GM23338 (cell line): ENCODE results near the gene CHRNA10.

ENCODE experiments used
- CREB1 ChIP-seq: fragments of 250-450 bp; sonication (Bioruptor Pico); IDR thresholded peaks from 2 replicates; pipeline ENCODE4 v1.5.0; 2020; ENCODE audit warnings: low read depth, mild to moderate bottlenecking, moderate library complexity
- EZH2 ChIP-seq: fragments of 200-600 bp; sonication (generic); IDR thresholded peaks from one replicate; pipeline ENCODE4 v1.8.0; 2017; ENCODE audit warnings: antibody characterized with exemption, mild to moderate bottlenecking, low read depth; ENCODE audit not compliant: unreplicated experiment
- EZH2phosphoT487 ChIP-seq: fragments of 200-600 bp; sonication (generic); IDR thresholded peaks from one replicate; pipeline ENCODE4 v1.8.1; 2018; ENCODE audit warnings: antibody characterized with exemption; ENCODE audit not compliant: unreplicated experiment
- JUNB ChIP-seq: IDR thresholded peaks from one replicate; pipeline ENCODE4 v1.6.1; 2016; ENCODE audit warnings: antibody characterized with exemption; ENCODE audit not compliant: unreplicated experiment
- NANOG ChIP-seq: IDR thresholded peaks from 2 replicates; pipeline ENCODE4 v1.6.1; 2016; ENCODE audit warnings: antibody characterized with exemption, borderline replicate concordance
- POLR2AphosphoS5 ChIP-seq: IDR thresholded peaks from 2 replicates; pipeline ENCODE4 v1.6.1; 2016; ENCODE audit warnings: antibody characterized with exemption, low read depth
- STAT1 ChIP-seq: IDR thresholded peaks from one replicate; pipeline ENCODE4 v1.6.1; 2016; ENCODE audit warnings: antibody characterized with exemption; ENCODE audit not compliant: unreplicated experiment
- ZNF114 ChIP-seq: fragments of 250-450 bp; sonication (Bioruptor Pico); IDR thresholded peaks from 2 replicates; pipeline ENCODE4 v1.5.0; 2020; ENCODE audit warnings: mild to moderate bottlenecking, moderate library complexity
- ZNF331 ChIP-seq: fragments of 250-450 bp; sonication (Bioruptor Pico); IDR thresholded peaks from 2 replicates; pipeline ENCODE4 v1.5.0; 2020; ENCODE audit warnings: low read depth, mild to moderate bottlenecking, moderate library complexity
- TF ChIP-seq, protein P1 (sequence below), 2 experiments: fragments of 200-600 bp in 1 of 2; sonication (generic) in 1 of 2; conservative IDR thresholded peaks; 2 replicates each; pipeline versions ENCODE4 v1.5.1 to v1.6.1; 2016 to 2017; ENCODE audit warnings: antibody characterized with exemption in 2 of 2, low read depth in 2 of 2, mild to moderate bottlenecking in 2 of 2, moderate library complexity in 1 of 2
- TF ChIP-seq, protein P2 (sequence below): IDR thresholded peaks from one replicate; pipeline ENCODE4 v1.6.1; 2018; ENCODE audit warnings: antibody characterized with exemption; ENCODE audit not compliant: unreplicated experiment
- TF ChIP-seq, protein P3 (sequence below): IDR thresholded peaks from 2 replicates; pipeline ENCODE4 v1.6.1; 2016; ENCODE audit warnings: antibody characterized with exemption
- TF ChIP-seq, protein P4 (sequence below): fragments of 250-450 bp; sonication (Bioruptor Pico); IDR thresholded peaks from 2 replicates; pipeline ENCODE4 v1.5.0; 2020; ENCODE audit warnings: mild to moderate bottlenecking, moderate library complexity

DNA sequence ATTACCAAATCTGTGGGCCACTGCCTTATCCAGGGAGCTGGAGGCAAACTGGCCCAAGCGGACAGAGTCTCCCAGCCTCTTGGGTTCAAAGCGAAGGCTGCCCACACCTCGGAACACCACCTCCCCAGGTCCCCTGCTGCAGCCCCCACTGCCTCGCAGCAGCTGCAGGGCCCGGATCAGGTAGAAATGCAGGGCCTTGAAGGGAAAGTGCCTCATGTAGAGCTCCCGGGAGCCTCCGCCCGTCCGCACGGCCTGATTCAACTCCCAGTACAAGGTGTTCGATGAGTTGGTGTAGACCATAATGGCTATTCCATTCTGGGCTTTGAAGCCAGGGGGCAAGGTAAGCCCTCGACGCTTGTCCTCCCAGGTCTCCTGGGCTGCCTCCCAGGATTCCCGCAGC lies 31.3 kb downstream of the CHRNA10 start:
- TF ChIP-seq, protein P1, sequence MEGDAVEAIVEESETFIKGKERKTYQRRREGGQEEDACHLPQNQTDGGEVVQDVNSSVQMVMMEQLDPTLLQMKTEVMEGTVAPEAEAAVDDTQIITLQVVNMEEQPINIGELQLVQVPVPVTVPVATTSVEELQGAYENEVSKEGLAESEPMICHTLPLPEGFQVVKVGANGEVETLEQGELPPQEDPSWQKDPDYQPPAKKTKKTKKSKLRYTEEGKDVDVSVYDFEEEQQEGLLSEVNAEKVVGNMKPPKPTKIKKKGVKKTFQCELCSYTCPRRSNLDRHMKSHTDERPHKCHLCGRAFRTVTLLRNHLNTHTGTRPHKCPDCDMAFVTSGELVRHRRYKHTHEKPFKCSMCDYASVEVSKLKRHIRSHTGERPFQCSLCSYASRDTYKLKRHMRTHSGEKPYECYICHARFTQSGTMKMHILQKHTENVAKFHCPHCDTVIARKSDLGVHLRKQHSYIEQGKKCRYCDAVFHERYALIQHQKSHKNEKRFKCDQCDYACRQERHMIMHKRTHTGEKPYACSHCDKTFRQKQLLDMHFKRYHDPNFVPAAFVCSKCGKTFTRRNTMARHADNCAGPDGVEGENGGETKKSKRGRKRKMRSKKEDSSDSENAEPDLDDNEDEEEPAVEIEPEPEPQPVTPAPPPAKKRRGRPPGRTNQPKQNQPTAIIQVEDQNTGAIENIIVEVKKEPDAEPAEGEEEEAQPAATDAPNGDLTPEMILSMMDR (conservative IDR thresholded peaks at IDR 0.05; ENCODE audit: low read depth in 2 of 2) = no peak
- TF ChIP-seq JUNB = no peak
- no peak for TF ChIP-seq POLR2AphosphoS5
- no peak for TF ChIP-seq EZH2
- no peak for TF ChIP-seq EZH2phosphoT487
- TF ChIP-seq, protein P2, sequence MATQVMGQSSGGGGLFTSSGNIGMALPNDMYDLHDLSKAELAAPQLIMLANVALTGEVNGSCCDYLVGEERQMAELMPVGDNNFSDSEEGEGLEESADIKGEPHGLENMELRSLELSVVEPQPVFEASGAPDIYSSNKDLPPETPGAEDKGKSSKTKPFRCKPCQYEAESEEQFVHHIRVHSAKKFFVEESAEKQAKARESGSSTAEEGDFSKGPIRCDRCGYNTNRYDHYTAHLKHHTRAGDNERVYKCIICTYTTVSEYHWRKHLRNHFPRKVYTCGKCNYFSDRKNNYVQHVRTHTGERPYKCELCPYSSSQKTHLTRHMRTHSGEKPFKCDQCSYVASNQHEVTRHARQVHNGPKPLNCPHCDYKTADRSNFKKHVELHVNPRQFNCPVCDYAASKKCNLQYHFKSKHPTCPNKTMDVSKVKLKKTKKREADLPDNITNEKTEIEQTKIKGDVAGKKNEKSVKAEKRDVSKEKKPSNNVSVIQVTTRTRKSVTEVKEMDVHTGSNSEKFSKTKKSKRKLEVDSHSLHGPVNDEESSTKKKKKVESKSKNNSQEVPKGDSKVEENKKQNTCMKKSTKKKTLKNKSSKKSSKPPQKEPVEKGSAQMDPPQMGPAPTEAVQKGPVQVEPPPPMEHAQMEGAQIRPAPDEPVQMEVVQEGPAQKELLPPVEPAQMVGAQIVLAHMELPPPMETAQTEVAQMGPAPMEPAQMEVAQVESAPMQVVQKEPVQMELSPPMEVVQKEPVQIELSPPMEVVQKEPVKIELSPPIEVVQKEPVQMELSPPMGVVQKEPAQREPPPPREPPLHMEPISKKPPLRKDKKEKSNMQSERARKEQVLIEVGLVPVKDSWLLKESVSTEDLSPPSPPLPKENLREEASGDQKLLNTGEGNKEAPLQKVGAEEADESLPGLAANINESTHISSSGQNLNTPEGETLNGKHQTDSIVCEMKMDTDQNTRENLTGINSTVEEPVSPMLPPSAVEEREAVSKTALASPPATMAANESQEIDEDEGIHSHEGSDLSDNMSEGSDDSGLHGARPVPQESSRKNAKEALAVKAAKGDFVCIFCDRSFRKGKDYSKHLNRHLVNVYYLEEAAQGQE = no peak
- TF ChIP-seq CREB1 = no peak
- TF ChIP-seq, protein P3, sequence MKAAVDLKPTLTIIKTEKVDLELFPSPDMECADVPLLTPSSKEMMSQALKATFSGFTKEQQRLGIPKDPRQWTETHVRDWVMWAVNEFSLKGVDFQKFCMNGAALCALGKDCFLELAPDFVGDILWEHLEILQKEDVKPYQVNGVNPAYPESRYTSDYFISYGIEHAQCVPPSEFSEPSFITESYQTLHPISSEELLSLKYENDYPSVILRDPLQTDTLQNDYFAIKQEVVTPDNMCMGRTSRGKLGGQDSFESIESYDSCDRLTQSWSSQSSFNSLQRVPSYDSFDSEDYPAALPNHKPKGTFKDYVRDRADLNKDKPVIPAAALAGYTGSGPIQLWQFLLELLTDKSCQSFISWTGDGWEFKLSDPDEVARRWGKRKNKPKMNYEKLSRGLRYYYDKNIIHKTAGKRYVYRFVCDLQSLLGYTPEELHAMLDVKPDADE = no peak
- no peak for TF ChIP-seq NANOG
- TF ChIP-seq ZNF331 (CRISPR knock-in tag) = no peak
- no peak for TF ChIP-seq ZNF114 (CRISPR knock-in tag)
- no peak for TF ChIP-seq STAT1
- TF ChIP-seq, protein P4, sequence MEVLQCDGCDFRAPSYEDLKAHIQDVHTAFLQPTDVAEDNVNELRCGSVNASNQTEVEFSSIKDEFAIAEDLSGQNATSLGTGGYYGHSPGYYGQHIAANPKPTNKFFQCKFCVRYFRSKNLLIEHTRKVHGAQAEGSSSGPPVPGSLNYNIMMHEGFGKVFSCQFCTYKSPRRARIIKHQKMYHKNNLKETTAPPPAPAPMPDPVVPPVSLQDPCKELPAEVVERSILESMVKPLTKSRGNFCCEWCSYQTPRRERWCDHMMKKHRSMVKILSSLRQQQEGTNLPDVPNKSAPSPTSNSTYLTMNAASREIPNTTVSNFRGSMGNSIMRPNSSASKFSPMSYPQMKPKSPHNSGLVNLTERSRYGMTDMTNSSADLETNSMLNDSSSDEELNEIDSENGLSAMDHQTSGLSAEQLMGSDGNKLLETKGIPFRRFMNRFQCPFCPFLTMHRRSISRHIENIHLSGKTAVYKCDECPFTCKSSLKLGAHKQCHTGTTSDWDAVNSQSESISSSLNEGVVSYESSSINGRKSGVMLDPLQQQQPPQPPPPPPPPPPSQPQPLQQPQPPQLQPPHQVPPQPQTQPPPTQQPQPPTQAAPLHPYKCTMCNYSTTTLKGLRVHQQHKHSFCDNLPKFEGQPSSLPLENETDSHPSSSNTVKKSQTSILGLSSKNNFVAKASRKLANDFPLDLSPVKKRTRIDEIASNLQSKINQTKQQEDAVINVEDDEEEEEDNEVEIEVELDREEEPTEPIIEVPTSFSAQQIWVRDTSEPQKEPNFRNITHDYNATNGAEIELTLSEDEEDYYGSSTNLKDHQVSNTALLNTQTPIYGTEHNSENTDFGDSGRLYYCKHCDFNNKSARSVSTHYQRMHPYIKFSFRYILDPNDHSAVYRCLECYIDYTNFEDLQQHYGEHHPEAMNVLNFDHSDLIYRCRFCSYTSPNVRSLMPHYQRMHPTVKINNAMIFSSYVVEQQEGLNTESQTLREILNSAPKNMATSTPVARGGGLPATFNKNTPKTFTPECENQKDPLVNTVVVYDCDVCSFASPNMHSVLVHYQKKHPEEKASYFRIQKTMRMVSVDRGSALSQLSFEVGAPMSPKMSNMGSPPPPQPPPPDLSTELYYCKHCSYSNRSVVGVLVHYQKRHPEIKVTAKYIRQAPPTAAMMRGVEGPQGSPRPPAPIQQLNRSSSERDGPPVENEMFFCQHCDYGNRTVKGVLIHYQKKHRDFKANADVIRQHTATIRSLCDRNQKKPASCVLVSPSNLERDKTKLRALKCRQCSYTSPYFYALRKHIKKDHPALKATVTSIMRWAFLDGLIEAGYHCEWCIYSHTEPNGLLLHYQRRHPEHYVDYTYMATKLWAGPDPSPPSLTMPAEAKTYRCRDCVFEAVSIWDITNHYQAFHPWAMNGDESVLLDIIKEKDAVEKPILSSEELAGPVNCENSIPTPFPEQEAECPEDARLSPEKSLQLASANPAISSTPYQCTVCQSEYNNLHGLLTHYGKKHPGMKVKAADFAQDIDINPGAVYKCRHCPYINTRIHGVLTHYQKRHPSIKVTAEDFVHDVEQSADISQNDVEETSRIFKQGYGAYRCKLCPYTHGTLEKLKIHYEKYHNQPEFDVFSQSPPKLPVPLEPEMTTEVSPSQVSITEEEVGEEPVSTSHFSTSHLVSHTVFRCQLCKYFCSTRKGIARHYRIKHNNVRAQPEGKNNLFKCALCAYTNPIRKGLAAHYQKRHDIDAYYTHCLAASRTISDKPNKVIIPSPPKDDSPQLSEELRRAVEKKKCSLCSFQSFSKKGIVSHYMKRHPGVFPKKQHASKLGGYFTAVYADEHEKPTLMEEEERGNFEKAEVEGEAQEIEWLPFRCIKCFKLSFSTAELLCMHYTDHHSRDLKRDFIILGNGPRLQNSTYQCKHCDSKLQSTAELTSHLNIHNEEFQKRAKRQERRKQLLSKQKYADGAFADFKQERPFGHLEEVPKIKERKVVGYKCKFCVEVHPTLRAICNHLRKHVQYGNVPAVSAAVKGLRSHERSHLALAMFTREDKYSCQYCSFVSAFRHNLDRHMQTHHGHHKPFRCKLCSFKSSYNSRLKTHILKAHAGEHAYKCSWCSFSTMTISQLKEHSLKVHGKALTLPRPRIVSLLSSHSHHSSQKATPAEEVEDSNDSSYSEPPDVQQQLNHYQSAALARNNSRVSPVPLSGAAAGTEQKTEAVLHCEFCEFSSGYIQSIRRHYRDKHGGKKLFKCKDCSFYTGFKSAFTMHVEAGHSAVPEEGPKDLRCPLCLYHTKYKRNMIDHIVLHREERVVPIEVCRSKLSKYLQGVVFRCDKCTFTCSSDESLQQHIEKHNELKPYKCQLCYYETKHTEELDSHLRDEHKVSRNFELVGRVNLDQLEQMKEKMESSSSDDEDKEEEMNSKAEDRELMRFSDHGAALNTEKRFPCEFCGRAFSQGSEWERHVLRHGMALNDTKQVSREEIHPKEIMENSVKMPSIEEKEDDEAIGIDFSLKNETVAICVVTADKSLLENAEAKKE (CRISPR knock-in tag) = no peak
